22Rv1 (cell line): ENCODE data around the gene PPP2R1B.

Experiments used
- CTCF ChIP-seq: fragments of 450-650 bp; IDR thresholded peaks from 2 replicates; pipeline ENCODE4 v1.5.1; 2017; ENCODE audit warnings: mild to moderate bottlenecking
- ZFX ChIP-seq: fragments of 450-650 bp; IDR thresholded peaks from 2 replicates; pipeline ENCODE4 v1.6.1; 2017; ENCODE audit warnings: antibody characterized with exemption, borderline replicate concordance

DNA sequence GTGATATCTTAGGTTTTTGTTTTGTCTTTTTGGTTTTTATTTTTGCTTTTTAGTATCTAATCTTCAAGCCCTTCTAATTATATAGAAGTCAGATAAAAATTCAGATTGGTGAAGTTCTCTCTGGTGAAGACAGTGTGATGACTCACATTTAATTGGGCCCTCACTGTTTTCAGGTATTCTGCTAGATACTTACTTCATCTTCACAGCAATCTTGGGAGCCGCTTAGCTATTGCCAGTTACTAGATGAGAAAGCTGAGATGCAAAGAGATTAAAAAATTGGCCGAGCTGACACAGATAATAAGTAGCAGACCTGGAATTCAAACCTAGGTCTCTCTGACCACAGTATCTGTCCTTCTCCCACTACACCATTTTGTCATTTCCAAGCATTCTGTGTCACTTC, 75.0 kb downstream of the PPP2R1B start:
- no peak for TF ChIP-seq CTCF
- TF ChIP-seq ZFX: no peak
